ENCODE measurements around the gene FBXL4. TPM values are rescaled to one million over a fixed set of nuclear protein-coding genes. Genes with fewer than 3 reads are reported as not detected.

Gene FBXL4
- total and polyA plus RNA-seq, 7 donors: 3.4 to 15.5 (median 11.5) TPM

DNA sequence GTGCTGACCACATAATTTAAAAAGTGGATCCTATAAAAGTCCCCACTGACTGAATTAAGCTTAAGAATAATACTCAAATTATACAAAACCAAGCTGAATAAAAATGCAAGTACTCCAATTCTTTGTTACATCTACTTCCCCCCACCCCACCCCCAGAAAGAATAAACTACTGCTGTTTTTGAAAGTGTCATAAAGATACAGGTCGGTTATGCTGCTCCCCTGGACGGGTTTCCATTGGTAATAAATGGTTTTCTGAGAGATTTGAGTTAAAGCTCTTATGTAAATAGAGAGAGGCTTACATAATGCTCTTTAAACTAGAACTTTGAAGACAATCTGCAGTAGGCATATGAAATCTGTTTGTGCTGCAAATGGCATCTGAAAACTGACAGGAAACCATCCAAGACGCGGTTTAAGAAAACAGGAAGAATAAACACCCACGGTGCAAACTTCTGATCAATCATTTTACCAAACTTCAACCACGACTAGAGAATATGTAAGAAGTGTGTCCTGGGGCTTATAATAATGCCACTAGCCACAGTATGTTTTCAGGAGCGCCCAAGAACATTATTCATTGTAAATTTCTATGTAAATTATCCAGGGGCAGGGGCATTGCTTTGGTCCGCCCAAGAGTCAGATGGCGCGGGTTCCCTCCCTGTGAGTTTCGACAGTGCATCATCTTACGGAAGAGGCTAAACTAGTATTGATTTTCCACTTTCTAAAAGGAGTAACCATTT lies 124.2 kb downstream of the FBXL4 start:
- H3K4me3 ChIP-seq: no peak overlapping the region
- TF ChIP-seq, protein P1, sequence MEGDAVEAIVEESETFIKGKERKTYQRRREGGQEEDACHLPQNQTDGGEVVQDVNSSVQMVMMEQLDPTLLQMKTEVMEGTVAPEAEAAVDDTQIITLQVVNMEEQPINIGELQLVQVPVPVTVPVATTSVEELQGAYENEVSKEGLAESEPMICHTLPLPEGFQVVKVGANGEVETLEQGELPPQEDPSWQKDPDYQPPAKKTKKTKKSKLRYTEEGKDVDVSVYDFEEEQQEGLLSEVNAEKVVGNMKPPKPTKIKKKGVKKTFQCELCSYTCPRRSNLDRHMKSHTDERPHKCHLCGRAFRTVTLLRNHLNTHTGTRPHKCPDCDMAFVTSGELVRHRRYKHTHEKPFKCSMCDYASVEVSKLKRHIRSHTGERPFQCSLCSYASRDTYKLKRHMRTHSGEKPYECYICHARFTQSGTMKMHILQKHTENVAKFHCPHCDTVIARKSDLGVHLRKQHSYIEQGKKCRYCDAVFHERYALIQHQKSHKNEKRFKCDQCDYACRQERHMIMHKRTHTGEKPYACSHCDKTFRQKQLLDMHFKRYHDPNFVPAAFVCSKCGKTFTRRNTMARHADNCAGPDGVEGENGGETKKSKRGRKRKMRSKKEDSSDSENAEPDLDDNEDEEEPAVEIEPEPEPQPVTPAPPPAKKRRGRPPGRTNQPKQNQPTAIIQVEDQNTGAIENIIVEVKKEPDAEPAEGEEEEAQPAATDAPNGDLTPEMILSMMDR (IDR thresholded peaks at IDR 0.05): no peak
- no peaks in the 10 kb centered on the region for H3K36me3 ChIP-seq (ENCODE audit: insufficient read depth in 1 of 2, low read depth in 1 of 2)
- H3K27ac ChIP-seq: no peak overlapping the region
- peaks cover 10% of the 10 kb centered on the region for H3K4me1 ChIP-seq
- no peaks in the 10 kb centered on the region for H3K9me3 ChIP-seq
- ATAC-seq (no peak), DNase-seq (no peak)
- intact Hi-C loops (cut with DNase I): no loop called here
- WGBS, 3 donors: 9 to 30% (median 21%) methylated on average over 12 of the region's 12 CpGs
- H3K27me3 ChIP-seq (ENCODE audit: insufficient read depth in 3 of 3, low read length in 2 of 3): peaks cover 14 to 98% (median 27%) of the 10 kb centered on the region in 3 donors

DNA sequence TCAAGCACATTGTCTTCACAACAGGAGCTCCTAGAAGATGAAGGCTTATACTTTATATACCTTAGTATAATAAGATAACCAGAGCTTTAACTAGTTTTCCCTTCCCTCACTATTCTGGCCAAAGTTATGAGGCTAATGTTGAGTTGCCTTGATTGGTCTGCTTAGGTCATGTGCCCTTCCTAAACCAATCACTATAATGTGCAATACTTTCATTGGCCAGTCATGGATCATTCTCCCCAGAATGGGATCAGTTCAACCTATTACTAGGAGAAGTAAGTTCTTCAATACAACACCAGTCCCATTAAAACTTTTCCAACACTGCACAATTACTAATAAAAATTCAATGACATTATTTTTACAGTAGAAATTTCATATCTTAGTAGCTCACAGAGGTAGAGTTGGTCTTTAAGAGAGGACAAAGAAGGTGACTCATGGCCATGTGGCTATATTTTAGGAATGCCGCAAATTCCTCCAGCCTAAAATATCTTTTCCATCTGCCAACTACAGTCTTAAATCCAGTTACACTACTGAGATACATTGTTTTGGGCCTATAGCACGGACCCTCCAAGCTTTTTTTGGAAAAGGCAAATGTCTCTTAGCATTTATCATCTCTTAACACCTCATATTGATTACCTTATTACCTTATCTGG lies 125.9 kb downstream of the FBXL4 start:
- TF ChIP-seq, protein P1 (IDR thresholded peaks at IDR 0.05): no peak
- intact Hi-C loops (cut with DNase I): no loop called here
- Histone ChIP-seq H3K4me3 (no peak overlapping the region), H3K9me3 (no peaks in the 10 kb centered on the region), H3K27ac (no peak overlapping the region), H3K36me3 (ENCODE audit: insufficient read depth in 1 of 2, low read depth in 1 of 2) (no peaks in the 10 kb centered on the region), H3K4me1 (peaks cover 5% of the 10 kb centered on the region), H3K27me3 (ENCODE audit: insufficient read depth in 3 of 3, low read length in 2 of 3) (peaks cover 17 to 93% (median 20%) of the 10 kb centered on the region in 3 donors)
- 89 to 96% (median 94%) methylated on average over 2 of the region's 2 CpGs for WGBS, 3 donors
- DNase-seq (no peak), ATAC-seq (no peak)

Other genes starting within 250 kb of the FBXL4 start
- not detected for gene POU3F2, start 113.4 kb downstream of the FBXL4 start, total RNA-seq
- gene POU3F2, start 113.4 kb downstream of the FBXL4 start, polyA plus RNA-seq: under 1 TPM in 1 of 3 donors, not detected in 2; 0.01 TPM

Measured in psoas muscle (tissue), 8 donors.